A673 (cell line): Measurements from ENCODE around the gene TLCD3B.

Source experiments
- EZH2 ChIP-seq: fragments of 200-600 bp; sonication (generic); IDR thresholded peaks from 2 replicates; pipeline ENCODE4 v1.6.1; 2017; ENCODE audit warnings: borderline replicate concordance, low read depth, mild to moderate bottlenecking, mixed read lengths, antibody characterized with exemption, low read length; ENCODE audit not compliant: poor library complexity, severe bottlenecking
- TF ChIP-seq, protein P1 (sequence below): fragments of 300-800, 200-600 bp; sonication (generic); conservative IDR thresholded peaks from 2 replicates; pipeline ENCODE4 v1.5.1; 2017; ENCODE audit warnings: low read depth, mild to moderate bottlenecking, antibody characterized with exemption, low read length, moderate library complexity, mixed read lengths

DNA sequence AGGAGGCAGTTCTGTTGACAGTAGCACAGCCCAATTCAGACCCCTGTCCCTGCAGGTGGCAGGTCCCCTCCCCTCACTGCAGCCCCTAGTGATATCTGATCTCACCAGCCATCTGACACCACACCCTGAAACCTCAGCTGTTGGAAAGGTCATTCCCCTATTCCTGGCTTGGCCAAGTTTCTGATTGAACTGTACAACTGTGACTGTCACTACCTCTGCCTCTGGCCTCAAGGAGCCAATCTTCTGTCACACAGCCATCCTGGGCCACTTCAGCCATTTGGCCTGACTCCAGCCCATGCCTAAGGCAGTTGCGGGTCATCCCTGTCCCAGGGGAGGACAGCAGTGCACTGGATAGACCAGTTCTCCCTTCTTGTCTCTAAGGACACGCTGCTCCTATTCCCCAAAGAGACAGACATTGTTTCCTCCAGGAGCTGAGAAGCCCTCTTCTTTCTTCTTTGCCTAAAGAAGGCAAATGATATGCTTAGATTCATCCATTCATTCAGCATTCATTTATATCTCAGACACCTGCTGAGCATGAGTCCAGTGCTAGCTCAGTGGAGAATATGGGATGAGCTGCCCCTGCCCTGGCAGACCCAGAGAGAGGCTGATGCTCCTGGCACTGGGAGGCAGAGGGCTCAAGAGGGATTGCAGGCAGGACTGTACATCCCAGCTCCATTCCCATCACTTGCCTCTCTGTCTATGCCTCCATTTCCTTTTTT lies 29.9 kb upstream of the TLCD3B start:
- TF ChIP-seq, protein P1, sequence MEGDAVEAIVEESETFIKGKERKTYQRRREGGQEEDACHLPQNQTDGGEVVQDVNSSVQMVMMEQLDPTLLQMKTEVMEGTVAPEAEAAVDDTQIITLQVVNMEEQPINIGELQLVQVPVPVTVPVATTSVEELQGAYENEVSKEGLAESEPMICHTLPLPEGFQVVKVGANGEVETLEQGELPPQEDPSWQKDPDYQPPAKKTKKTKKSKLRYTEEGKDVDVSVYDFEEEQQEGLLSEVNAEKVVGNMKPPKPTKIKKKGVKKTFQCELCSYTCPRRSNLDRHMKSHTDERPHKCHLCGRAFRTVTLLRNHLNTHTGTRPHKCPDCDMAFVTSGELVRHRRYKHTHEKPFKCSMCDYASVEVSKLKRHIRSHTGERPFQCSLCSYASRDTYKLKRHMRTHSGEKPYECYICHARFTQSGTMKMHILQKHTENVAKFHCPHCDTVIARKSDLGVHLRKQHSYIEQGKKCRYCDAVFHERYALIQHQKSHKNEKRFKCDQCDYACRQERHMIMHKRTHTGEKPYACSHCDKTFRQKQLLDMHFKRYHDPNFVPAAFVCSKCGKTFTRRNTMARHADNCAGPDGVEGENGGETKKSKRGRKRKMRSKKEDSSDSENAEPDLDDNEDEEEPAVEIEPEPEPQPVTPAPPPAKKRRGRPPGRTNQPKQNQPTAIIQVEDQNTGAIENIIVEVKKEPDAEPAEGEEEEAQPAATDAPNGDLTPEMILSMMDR = no peak
- TF ChIP-seq EZH2 = no peak
